CD4-positive, alpha-beta T cell (primary cell): ENCODE data around the gene USP2. TPM values are rescaled to one million over a fixed set of nuclear protein-coding genes. Genes with fewer than 3 reads are reported as not detected.
A peak's percentile ranks its signal among the peaks of the same experiment; 100 is the strongest.

Experiments
- ATAC-seq: fragments of 200-7000 bp; cut with Tn5 transposase; one replicate; pipeline ENCODE4 v1.10.0; 2022; ENCODE audit warnings: mild to moderate bottlenecking; ENCODE audit not compliant: poor library complexity
- CTCF ChIA-PET: fragments of 350-600 bp; sonication (Branson Sonifier 250); formaldehyde crosslinking; loops from one replicate; lab custom pipeline; 2021; ENCODE audit warnings: antibody characterized with exemption, inconsistent platforms; lab: Charles Lee
- POLR2A ChIA-PET: fragments of 350-600 bp; sonication (Branson Sonifier 250); formaldehyde crosslinking; loops from one replicate; lab custom pipeline; 2021; ENCODE audit warnings: antibody characterized with exemption, inconsistent platforms; lab: Charles Lee
- DNase-seq, 14 experiments: peaks; one replicate each; pipeline ENCODE4 v3.0.0-alpha.2; 2013 to 2020; ENCODE audit warnings: mixed read lengths in 2 of 14
- H3K27ac ChIP-seq, 2 donors: one replicate each; pipeline versions ENCODE4 v1.5.1 to v1.7.0; 2013; ENCODE audit warnings: low read length in 2 of 2, low read depth in 1 of 2, mild to moderate bottlenecking in 1 of 2
- H3K27me3 ChIP-seq, 2 experiments: 1 replicate in 1 of 2; 2 replicates in 1 of 2; pipeline versions ENCODE4 v1.6.1 to v1.7.0; 2013; ENCODE audit warnings: low read length in 2 of 2, control low read depth in 1 of 2, mild to moderate bottlenecking in 1 of 2, moderate library complexity in 1 of 2; ENCODE audit not compliant: insufficient read depth in 2 of 2, control insufficient read depth in 1 of 2
- H3K36me3 ChIP-seq: one replicate; pipeline ENCODE4 v1.6.1; 2013; ENCODE audit warnings: low read length, control low read depth; ENCODE audit not compliant: insufficient read depth
- H3K4me1 ChIP-seq: one replicate; pipeline ENCODE4 v1.6.1; 2013; ENCODE audit warnings: low read length, control low read depth; ENCODE audit not compliant: insufficient read depth
- H3K4me3 ChIP-seq: one replicate; pipeline ENCODE4 v1.5.1; 2013; ENCODE audit warnings: mild to moderate bottlenecking, low read length, moderate library complexity
- H3K9me3 ChIP-seq, 2 experiments: 1 replicate in 1 of 2; 2 replicates in 1 of 2; pipeline versions ENCODE4 v1.6.1 to v1.7.0; 2013; ENCODE audit warnings: low read length in 2 of 2, mild to moderate bottlenecking in 2 of 2, control low read depth in 1 of 2, moderate library complexity in 1 of 2; ENCODE audit not compliant: control insufficient read depth in 1 of 2, insufficient read depth in 1 of 2
- H3K27ac Mint-ChIP-seq: one replicate; pipeline ENCODE4 v1.8.0; 2020; ENCODE audit warnings: mixed read lengths
- H3K27me3 Mint-ChIP-seq: one replicate; pipeline ENCODE4 v1.8.0; 2021; ENCODE audit warnings: mixed read lengths
- H3K36me3 Mint-ChIP-seq: one replicate; pipeline ENCODE4 v1.8.0; 2021; ENCODE audit warnings: low read depth, mixed read lengths
- H3K4me1 Mint-ChIP-seq: one replicate; pipeline ENCODE4 v1.8.0; 2021; ENCODE audit warnings: low read depth, mixed read lengths
- H3K4me3 Mint-ChIP-seq: one replicate; pipeline ENCODE4 v1.8.0; 2020; ENCODE audit warnings: mild to moderate bottlenecking, mixed read lengths
- H3K9me3 Mint-ChIP-seq: one replicate; pipeline ENCODE4 v1.8.0; 2020; ENCODE audit warnings: mixed read lengths
- intact Hi-C, 2 experiments: fragments of 100-400 bp; cut with DNase I in 1 of 2; cut with micrococcal nuclease in 1 of 2; formaldehyde crosslinking; loops; one replicate each; pipeline versions ENCODE4 v1.15.1 to v1.9.0; 2023 to 2025; cut with DNase I, micrococcal nuclease
- total RNA-seq, 174 experiments: library from RNA in 2 of 174; stranded (reverse) in 2 of 174; gene quantifications; one replicate each; pipeline ENCODE4 v1.2.3 and lab custom pipeline; 2021 to 2026
- TF ChIP-seq, protein P1 (sequence below): fragments of 200-600 bp; IDR thresholded peaks from one replicate; pipeline ENCODE4 v1.8.0; 2022; ENCODE audit warnings: antibody characterized with exemption, mild to moderate bottlenecking

Gene USP2
- total RNA-seq, 2 experiments from 2014 or later, result 2.0 to 2.6 TPM

GRCh38 chr11:119356349-119357031 is 25.0 kb downstream of the USP2 start:
- Mint-ChIP-seq H3K27me3 (peaks cover 40% of the 10 kb centered on the region), H3K4me3 (peak overlapping the region; percentile 89), H3K27ac (peak overlapping the region; percentile 52), H3K9me3 (no peaks in the 10 kb centered on the region), H3K36me3 (no peaks in the 10 kb centered on the region), H3K4me1 (peaks cover 5% of the 10 kb centered on the region)
- ATAC-seq (peak; percentile 94), DNase-seq (peak; percentile 52 to 87 (median 68))
- no peaks in the 10 kb centered on the region for H3K36me3 ChIP-seq
- CTCF ChIA-PET, result interaction anchor here (0.6 to 2.9 kb wide), 19 partner anchors 8 to 373 kb away, joined by 3 to 66 read pairs (median 5); partner anchors contain the start of genes C1QTNF5 and USP2
- POLR2A ChIA-PET, result interaction anchor here (0.8 to 1.1 kb wide), 5 partner anchors 17 to 118 kb away, joined by 3 to 5 read pairs (median 3); partner anchors contain the start of genes RNF26 and USP2
- TF ChIP-seq, protein P1, sequence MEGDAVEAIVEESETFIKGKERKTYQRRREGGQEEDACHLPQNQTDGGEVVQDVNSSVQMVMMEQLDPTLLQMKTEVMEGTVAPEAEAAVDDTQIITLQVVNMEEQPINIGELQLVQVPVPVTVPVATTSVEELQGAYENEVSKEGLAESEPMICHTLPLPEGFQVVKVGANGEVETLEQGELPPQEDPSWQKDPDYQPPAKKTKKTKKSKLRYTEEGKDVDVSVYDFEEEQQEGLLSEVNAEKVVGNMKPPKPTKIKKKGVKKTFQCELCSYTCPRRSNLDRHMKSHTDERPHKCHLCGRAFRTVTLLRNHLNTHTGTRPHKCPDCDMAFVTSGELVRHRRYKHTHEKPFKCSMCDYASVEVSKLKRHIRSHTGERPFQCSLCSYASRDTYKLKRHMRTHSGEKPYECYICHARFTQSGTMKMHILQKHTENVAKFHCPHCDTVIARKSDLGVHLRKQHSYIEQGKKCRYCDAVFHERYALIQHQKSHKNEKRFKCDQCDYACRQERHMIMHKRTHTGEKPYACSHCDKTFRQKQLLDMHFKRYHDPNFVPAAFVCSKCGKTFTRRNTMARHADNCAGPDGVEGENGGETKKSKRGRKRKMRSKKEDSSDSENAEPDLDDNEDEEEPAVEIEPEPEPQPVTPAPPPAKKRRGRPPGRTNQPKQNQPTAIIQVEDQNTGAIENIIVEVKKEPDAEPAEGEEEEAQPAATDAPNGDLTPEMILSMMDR, result peak; percentile 99
- no peaks in the 10 kb centered on the region for H3K9me3 ChIP-seq
- H3K4me1 ChIP-seq, result peaks cover 14% of the 10 kb centered on the region
- peaks cover 4 to 17% of the 10 kb centered on the region in 2 experiments for H3K27me3 ChIP-seq
- H3K27ac ChIP-seq, result no peak overlapping the region
- H3K4me3 ChIP-seq, result peak overlapping the region; percentile 62
- intact Hi-C loops, result loop anchor here (1.0 to 10.0 kb wide), 4 partner anchors 25 to 751 kb away; partner anchors contain the start of gene USP2 (in 2 of the 2)

GRCh38 chr11:119355091-119355843 is 26.2 kb downstream of the USP2 start:
- no peak for ATAC-seq
- DNase-seq, result no peak

DNA sequence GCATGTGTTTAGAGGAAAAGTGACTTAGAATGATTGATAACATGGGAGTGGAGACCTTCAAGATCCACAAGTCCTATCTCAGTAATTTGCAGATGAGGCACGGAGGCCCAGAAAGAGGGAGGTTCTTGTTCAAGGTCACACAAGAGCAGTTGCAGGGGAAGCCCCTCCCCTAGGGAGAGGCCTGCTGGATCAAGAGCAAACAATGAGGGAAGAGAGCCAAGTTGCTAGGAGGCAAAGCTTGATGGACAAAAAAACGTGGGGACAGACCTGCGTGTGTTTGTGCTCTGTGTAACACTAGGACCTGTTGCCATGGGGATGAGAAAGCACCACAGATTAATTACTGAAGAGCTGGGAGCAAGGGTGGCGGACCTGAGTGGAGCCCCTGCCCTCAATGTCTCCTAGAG is 28.6 kb downstream of the USP2 start:
- no peak for ATAC-seq
- intact Hi-C loops, result loop anchor here in 1 of 2 experiments (10.0 kb wide), 1 partner anchor 382 kb away; no protein-coding TSS in a partner anchor
- H3K27ac Mint-ChIP-seq, result no peak overlapping the region
- ChIA-PET POLR2A (no interaction called here), CTCF (no interaction called here)
- peaks cover 4 to 11% of the 10 kb centered on the region in 2 experiments for H3K27me3 ChIP-seq
- H3K4me1 ChIP-seq, result peaks cover 20% of the 10 kb centered on the region
- DNase-seq, result no peak
- H3K4me3 Mint-ChIP-seq, result no peak overlapping the region
- no peak overlapping the region for H3K27ac ChIP-seq
- H3K9me3 Mint-ChIP-seq, result no peaks in the 10 kb centered on the region
- no peaks in the 10 kb centered on the region for H3K36me3 Mint-ChIP-seq
- peaks cover 50% of the 10 kb centered on the region for H3K27me3 Mint-ChIP-seq
- H3K4me3 ChIP-seq, result no peak overlapping the region
- peaks cover 10% of the 10 kb centered on the region for H3K4me1 Mint-ChIP-seq
- no peaks in the 10 kb centered on the region for H3K36me3 ChIP-seq
- no peaks in the 10 kb centered on the region for H3K9me3 ChIP-seq
- TF ChIP-seq, protein P1, result no peak

More at GRCh38 chr11:119355091-119355843, 26.2 kb downstream of the USP2 start:
- Histone ChIP-seq H3K4me1 (peaks cover 18% of the 10 kb centered on the region), H3K4me3 (no peak overlapping the region), H3K9me3 (no peaks in the 10 kb centered on the region), H3K27ac (no peak overlapping the region), H3K36me3 (no peaks in the 10 kb centered on the region), H3K27me3 (peaks cover 4 to 11% of the 10 kb centered on the region in 2 experiments)
- Mint-ChIP-seq H3K27me3 (peaks cover 46% of the 10 kb centered on the region), H3K4me3 (peak overlapping the region; percentile 65), H3K27ac (no peak overlapping the region), H3K36me3 (no peaks in the 10 kb centered on the region), H3K4me1 (peaks cover 6% of the 10 kb centered on the region), H3K9me3 (no peaks in the 10 kb centered on the region)
- intact Hi-C loops, result loop anchor here in 1 of 2 experiments (5.0 to 10.0 kb wide), 2 partner anchors 380 to 752 kb away; no protein-coding TSS in a partner anchor
- TF ChIP-seq, protein P1, result no peak
- POLR2A ChIA-PET, result interaction anchor here (1.1 kb wide), 2 partner anchors 17 to 26 kb away, joined by 3 to 5 read pairs; partner anchors contain the start of gene USP2
- CTCF ChIA-PET, result interaction anchor here (1.2 to 2.9 kb wide), 11 partner anchors 10 to 374 kb away, joined by 3 to 66 read pairs (median 11); partner anchors contain the start of gene USP2
